GM15510 (cell line): ENCODE results near the gene TMEM132D.

Source experiments
- POLR2A ChIP-seq: IDR thresholded peaks from 3 replicates; pipeline ENCODE4 v1.6.1; 2011; ENCODE audit warnings: borderline replicate concordance; ENCODE audit not compliant: insufficient read length; ENCODE audit errors: extremely low read depth

Gene TMEM132D

DNA sequence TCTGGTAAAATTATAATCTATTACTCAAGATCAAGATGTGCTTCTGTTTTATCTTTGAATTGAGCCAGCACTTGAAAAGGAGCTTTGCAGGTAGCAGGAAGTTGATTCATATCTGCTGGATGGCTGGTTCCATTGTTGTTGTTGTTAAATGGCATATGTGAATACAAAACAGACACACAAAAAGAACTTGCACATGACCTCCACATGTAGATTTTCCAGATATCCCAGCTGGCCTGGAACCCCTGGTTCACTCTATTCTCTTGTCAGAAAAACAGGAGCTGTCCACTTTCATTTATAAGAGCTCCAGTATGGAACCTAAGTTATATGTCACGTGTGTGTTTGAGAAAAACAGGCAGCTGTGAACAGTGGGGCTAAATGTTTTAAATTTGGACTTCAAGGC, 273.9 kb downstream of the TMEM132D start:
- no peak for TF ChIP-seq POLR2A

DNA sequence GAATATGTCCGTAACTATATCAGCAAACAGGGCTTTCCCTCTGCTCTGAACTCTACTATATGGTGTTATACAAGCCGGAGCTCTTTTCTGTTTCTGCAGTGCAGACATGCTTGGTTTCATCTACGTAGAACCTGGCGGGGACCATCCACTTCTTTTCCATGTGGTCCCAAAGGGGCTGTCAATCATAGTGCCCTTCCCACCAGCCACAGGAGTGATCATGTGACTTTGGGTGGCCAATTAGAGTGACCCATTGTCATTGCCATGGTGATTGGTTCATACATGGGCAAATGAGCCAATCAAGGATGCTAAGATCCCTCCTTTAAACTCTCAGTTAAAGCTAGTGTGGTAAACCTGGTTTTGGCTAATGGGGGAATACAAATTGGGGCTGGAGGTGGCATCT, 281.3 kb downstream of the TMEM132D start:
- no peak for TF ChIP-seq POLR2A

DNA sequence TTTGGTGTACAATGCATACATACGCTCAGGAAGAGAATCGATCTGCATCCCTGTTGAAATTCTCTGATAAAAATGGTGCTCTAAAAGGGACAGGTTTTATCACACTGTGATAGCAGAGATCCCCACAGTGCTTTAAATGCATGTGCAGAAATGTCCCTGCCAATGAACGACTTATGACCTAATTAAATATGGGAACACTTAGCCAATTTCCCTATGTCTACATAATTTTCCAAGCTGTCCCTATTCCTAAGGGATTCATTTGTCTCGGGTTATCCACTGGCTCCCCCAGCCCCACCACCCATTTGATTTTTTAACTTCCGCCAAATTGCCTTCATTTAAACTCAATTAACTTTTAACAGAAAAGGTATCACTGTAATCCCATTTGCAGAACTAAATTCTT, 284.6 kb downstream of the TMEM132D start:
- TF ChIP-seq POLR2A = no peak

DNA sequence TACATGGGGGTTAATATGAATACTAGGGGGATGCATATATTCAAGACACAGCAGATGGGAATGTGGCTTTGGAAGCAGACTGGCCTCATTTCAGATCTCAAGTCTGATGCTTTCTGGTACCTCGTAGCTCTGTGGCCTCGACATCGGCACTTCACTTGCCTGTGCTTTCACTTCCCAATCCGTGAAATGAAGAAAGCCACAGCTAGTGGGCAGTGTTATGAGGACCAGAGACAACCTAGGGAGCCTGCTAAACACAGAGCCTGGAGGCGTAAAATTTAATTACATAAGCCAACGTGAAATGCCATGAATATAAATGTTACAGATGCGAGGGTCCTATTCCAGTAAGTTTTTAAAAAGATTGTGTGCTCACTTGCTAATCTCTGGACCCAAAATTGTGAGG, 286.0 kb downstream of the TMEM132D start:
- no peak for TF ChIP-seq POLR2A

DNA sequence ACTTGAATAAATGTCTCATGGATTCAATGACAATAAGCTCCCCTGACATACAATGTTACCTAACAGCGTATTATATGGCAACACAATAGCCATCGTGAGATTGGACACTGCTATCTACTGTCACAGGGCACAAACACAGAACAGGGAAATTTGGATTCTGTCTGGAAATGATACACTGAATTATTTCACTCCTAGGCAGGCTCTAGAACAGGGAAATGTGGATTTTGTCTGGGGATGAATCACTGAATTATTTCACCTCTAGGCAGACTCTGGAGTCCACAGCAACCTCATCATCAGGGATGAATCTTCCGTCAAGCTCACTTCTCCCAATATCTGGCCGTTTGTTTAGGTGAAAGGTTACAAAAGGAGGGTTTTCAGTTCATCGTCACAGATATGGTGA, 288.8 kb downstream of the TMEM132D start:
- no peak for TF ChIP-seq POLR2A

DNA sequence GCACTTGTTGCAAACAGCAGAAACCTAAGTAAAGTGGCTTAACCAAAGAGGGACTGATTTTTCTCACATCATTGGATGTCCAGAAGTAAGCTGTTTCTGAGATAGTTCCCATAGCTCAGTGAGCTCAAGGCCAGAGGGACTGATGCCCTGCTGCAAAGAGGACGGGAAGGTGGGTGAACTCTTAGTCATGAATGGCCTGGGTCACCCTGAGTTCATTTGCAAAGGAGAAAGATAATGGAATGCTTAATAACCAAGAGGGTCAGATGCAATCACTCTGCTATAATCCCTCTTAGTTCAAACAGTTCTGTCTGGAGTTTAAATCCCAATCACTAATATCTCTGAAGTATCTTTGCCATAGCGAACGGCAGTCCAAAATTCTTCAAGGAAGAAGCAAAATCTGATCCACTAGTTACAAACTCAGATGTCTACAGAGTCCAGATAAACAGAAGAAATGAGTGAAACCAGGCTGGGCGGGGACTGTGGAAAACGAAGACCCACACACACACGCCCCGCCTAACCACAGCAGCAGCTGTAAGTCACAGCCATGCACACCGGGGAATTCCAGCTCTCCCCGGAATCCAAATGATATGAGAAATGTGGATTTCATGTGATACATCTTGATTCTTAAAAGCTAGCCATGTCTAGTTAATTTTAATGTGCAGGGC, 289.5 kb downstream of the TMEM132D start:
- no peak for TF ChIP-seq POLR2A

DNA sequence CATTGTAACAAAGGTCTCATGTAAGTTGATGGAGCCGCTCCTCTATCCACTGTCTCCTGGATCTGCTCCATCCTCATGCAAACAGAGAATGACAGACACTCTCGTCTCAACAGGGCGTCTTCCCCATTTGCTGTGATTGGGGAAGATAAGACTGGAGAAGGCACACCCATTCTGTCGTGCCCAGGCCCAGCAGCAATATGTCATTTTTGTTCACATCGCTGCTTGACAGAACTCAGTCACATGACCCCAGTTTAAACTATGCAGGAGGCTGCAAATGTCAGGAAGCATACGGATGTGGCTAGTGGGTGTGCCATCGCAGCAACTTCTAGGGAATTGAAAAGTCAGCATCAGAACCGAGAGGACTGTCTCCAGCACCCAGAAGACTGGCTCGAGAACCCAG, 290.5 kb downstream of the TMEM132D start:
- TF ChIP-seq POLR2A = no peak

DNA sequence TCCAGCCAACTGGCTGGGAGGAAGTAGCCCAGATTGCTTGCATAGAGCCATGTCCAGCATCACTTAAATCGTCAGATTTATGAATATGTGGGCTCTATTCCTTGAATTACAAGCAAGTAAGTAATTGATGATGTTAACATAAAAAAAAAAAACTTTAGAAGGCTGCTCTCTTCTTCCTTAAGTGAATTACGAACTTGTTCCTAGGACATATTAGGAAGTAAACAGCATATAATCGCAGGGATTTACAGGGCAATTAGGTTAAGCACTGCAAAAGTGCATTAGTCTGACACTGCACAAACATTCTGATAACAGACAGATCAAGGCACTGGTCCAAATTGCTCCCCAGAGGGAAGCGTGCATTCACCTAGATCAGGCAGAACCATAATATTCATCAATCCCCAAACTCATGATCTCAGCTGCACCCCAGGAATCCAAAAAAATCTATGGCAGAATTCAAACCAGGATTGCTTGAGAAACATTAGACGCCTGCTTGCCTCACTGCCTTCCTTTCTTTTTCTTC, 293.2 kb downstream of the TMEM132D start:
- no peak for TF ChIP-seq POLR2A

DNA sequence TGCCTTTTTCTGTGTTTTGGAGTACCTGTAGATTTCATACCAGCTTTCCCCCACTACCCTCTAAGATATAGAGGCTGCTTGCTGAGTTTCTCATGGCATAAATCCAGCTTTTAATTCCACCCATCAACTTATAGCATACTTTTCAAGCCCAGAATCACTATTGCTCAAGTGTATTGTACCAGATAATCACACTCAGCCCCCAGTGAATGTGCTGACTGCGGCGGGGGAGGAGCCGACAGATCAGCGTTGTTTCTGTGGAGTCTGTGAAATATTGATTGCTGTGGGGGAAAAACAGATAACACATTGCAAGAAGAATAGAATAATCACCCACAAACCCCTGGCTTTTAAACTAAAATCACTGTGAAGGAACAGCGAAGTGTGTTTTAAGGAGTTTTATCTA, 296.1 kb downstream of the TMEM132D start:
- TF ChIP-seq POLR2A = no peak

DNA sequence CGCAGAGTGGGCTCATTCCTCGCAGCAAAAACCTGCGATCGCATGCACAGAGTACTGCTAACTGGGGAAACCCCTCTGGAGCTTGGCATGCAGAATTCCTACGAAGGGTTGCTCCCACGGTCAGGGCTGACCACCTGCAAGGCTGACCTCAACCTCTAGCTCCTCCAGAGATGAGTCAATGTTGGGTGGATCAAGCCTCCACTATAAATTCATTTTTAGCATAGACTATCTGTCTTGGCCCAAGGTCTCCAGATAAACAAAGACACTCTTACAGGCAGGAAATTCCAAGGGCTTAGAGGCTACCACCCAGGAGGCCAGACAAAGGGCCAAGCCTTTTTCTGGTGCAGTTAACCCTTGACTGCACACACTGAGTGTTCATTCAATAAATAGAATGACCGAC, 296.5 kb downstream of the TMEM132D start:
- no peak for TF ChIP-seq POLR2A

DNA sequence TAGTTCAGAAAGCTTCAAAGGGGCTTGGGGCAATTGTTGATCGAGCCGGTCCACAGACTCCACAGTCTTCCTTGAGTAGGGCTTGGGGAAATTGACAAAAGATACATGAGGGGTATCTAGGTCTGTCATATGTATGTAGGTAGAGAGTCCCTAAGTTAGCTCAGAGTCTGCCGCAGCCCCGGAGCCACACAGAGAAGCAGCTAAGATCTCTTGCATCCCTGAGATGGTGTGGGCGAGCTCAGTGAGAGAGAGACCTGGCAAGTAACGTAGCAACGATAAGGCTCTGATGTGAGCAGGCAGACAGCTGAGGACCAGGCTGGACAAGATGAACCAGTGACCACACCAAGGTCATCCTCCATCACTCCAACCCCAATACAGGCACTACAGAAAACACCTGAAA, 297.6 kb downstream of the TMEM132D start:
- no peak for TF ChIP-seq POLR2A

DNA sequence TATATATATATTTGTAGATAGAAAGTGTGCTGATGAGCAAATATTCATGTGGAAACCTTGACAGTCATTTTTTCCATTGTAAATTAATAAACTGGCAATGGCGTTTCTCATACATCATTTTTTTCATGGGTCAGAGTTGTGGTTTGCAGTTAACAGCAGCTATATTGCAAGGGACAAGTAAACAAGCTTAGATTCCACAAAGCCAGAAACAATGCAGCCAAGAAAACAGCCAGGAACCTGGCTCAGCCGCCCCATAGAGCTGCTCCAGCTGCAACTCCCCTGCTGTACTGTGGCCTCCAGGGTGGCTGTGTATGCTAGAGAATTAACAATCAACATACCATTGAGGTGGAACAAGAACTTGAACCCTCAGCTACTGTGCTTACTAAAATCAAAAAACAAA, 298.2 kb downstream of the TMEM132D start:
- no peak for TF ChIP-seq POLR2A

DNA sequence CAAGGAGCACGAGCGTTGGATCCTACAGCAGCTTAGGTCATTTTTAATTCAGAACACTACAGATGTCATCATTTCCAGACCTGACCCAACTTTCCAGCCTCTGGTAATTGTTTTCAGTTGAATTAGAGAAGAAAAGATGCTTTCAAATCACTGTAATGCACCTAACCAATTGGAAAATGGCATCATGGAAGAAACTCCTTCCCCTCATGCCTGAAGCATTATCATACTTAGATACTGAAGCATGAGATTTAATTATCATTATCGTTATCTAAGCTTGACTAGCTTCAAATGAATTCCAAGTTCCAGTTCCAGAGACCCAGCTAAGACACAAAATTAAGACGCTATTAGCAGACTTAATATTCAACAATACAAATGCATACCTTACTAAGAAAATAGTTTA, 299.3 kb downstream of the TMEM132D start:
- TF ChIP-seq POLR2A = no peak

DNA sequence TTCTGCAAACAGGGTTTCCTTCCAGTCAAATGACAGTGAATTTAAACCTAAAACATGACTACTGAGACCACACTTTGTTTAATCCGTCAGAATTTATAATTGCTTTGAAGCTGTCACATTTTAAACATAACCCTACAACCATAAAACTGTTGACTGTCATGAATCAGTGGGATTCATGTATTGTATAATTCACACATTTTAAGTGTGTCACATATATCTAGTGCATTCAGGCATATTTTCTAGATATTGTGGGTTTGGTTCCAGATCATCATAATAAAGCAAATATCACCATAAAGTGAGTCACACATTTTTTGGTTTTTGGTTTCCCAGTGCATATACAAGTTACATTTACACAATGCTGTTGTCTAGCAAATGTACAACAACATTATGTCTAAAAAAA, 304.4 kb downstream of the TMEM132D start:
- no peak for TF ChIP-seq POLR2A

DNA sequence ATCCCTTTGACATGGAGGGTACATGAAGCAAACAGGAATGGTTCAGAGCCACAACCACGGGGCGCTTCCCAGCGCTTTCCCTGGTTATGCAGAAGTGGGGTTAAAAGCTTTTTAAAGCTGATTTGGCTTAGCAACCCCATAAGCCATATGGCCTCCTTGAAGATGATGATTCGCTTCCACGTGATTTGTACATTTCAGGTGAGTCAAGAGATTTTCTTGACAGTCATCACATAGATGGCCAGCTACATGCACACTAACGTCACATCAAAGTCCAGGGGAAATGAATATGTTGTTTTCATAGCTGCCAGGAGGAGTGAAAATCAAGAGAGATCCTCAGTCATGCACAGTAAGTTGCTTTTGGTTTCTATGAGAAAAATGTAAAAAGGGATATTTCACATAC, 309.7 kb downstream of the TMEM132D start:
- TF ChIP-seq POLR2A = no peak

DNA sequence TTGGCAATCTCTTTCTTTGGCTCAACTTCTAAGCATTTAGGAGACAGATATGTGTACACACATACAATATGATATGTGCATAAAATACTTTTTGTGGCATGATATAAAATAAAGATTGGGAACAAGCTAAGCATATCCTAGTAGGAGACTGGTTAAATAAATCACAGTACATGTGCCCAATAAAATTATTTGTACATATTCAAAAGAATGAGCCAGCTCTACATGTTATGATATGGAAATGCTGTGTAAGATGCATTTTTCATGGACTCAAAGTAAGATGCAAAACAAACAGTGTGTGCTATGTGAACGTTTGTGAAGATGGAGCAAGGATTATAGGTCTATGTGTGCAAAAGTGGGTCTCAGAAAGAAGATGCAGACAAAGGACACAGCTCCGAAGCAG, 311.4 kb downstream of the TMEM132D start:
- TF ChIP-seq POLR2A = no peak

DNA sequence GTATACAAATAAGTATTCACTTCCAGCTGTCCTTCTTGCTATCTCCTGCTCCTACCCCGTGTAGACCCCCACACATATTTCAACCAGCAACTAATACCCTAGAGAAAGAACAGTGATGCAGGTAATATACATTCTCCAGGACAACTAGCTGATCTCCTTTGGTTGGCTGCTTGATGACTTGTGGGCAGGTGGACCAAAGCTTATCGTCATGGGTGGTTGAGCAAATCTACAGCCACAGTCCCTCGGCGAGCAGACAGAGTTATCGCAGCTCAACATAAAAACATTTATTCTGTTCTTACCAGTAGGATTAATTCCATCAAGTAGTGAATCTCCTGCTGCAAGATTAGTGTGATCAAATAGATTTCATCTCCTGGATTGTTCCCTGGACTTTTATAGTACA, 314.3 kb downstream of the TMEM132D start:
- no peak for TF ChIP-seq POLR2A

DNA sequence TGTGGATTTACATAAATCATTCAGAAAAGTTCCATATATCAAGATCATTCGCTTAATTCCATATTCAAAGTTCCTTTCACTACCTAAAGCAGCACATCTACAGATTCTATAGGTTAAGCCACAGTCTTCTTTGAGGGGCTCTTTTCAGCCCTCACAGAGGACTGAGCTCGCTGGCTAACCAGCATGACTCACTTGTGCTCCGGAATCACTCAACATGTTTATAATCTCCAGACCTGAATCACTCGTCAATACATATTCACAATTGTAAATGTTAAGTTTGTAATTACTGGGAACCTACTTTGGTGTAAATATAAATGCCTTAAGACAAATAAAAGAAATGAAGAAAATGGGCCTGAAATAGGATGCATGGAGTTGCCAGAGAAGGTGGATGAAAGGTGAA, 315.7 kb downstream of the TMEM132D start:
- no peak for TF ChIP-seq POLR2A

DNA sequence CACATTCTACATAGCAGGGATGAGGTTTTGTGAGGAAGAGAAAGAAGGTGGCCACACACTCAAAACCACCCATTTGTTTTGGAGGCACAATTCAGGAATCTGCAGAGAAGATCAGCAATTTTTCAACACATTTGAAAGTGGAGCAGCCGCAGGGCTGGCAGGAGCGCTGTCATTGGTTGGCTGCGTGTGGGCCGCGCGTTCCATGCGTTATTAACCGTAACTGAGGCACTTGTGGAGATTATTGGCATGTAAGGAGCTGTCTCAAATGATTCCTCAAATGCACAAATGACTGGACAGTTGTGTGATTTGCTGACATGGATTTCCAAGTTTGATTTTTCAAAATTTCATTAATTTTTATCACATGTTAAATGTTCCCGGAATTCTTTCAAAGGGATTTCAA, 318.5 kb downstream of the TMEM132D start:
- no peak for TF ChIP-seq POLR2A
